Ishikawa (cell line): ENCODE data around the gene KRT80.
A peak's percentile ranks its signal among the peaks of the same experiment; 100 is the strongest.

ENCODE experiments used
- CEBPB ChIP-seq: IDR thresholded peaks from 2 replicates; pipeline ENCODE4 v1.6.1; 2012
- CREB1 ChIP-seq: IDR thresholded peaks from 2 replicates; pipeline ENCODE4 v1.6.1; 2012; ENCODE audit warnings: low read depth
- EGR1 ChIP-seq: IDR thresholded peaks from 2 replicates; pipeline ENCODE4 v1.6.1; 2012
- EP300 ChIP-seq: IDR thresholded peaks from 2 replicates; pipeline ENCODE4 v1.6.1; 2012; ENCODE audit warnings: borderline replicate concordance
- FOXM1 ChIP-seq: IDR thresholded peaks from 2 replicates; pipeline ENCODE4 v1.6.1; 2012; ENCODE audit warnings: low read depth, borderline replicate concordance
- NFIC ChIP-seq: IDR thresholded peaks from 2 replicates; pipeline ENCODE4 v1.6.1; 2012
- RAD21 ChIP-seq: IDR thresholded peaks from 2 replicates; pipeline ENCODE4 v1.6.1; 2012; ENCODE audit warnings: low read depth
- TAF1 ChIP-seq: IDR thresholded peaks from 2 replicates; pipeline ENCODE4 v1.6.1; 2012; ENCODE audit warnings: low read depth, mild to moderate bottlenecking
- TCF12 ChIP-seq: IDR thresholded peaks from 2 replicates; pipeline ENCODE4 v1.6.1; 2012; ENCODE audit warnings: low read depth
- TEAD4 ChIP-seq: IDR thresholded peaks from 2 replicates; pipeline ENCODE4 v1.6.1; 2012
- YY1 ChIP-seq: IDR thresholded peaks from 2 replicates; pipeline ENCODE4 v1.6.1; 2012; ENCODE audit warnings: low read depth
- ZBTB7A ChIP-seq: IDR thresholded peaks from 2 replicates; pipeline ENCODE4 v1.6.1; 2012; ENCODE audit warnings: low read depth
- TF ChIP-seq, protein P1 (sequence below): IDR thresholded peaks from 2 replicates; pipeline ENCODE4 v1.6.1; 2012
- TF ChIP-seq, protein P2 (sequence below): IDR thresholded peaks from 2 replicates; pipeline ENCODE4 v1.6.1; 2012; ENCODE audit warnings: low read depth, mild to moderate bottlenecking
- TF ChIP-seq, protein P3 (sequence below): IDR thresholded peaks from 2 replicates; pipeline ENCODE4 v1.6.1; 2012

The KRT80 gene

GRCh38 chr12:52162981-52163380, 28.8 kb downstream of the KRT80 start:
- TF ChIP-seq YY1 = no peak
- TF ChIP-seq, protein P1, sequence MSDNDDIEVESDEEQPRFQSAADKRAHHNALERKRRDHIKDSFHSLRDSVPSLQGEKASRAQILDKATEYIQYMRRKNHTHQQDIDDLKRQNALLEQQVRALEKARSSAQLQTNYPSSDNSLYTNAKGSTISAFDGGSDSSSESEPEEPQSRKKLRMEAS = no peak
- TF ChIP-seq TEAD4 = no peak
- no peak for TF ChIP-seq FOXM1
- TF ChIP-seq, protein P2, sequence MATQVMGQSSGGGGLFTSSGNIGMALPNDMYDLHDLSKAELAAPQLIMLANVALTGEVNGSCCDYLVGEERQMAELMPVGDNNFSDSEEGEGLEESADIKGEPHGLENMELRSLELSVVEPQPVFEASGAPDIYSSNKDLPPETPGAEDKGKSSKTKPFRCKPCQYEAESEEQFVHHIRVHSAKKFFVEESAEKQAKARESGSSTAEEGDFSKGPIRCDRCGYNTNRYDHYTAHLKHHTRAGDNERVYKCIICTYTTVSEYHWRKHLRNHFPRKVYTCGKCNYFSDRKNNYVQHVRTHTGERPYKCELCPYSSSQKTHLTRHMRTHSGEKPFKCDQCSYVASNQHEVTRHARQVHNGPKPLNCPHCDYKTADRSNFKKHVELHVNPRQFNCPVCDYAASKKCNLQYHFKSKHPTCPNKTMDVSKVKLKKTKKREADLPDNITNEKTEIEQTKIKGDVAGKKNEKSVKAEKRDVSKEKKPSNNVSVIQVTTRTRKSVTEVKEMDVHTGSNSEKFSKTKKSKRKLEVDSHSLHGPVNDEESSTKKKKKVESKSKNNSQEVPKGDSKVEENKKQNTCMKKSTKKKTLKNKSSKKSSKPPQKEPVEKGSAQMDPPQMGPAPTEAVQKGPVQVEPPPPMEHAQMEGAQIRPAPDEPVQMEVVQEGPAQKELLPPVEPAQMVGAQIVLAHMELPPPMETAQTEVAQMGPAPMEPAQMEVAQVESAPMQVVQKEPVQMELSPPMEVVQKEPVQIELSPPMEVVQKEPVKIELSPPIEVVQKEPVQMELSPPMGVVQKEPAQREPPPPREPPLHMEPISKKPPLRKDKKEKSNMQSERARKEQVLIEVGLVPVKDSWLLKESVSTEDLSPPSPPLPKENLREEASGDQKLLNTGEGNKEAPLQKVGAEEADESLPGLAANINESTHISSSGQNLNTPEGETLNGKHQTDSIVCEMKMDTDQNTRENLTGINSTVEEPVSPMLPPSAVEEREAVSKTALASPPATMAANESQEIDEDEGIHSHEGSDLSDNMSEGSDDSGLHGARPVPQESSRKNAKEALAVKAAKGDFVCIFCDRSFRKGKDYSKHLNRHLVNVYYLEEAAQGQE = no peak

DNA sequence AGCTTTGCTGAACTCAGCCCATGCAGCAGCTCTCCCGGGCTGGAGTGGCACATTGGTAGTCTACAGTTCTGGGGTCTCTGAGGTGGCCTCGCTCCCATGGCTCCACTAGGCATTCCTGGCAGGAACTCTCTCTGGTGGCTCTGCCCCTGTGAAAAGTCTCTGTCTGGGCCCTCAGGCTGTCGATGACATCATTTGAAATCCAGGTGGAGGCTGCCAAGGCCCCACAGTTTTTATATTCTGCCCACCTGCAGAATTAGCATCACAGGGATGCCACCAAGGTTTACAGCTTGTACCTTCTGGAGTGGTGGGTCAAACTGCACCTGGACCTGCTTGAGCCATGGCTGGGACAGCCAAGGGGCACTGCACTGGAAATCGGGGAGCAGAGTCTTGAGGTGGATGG, 31.6 kb downstream of the KRT80 start:
- no peak for TF ChIP-seq EP300
- TF ChIP-seq FOXM1 = no peak
- no peak for TF ChIP-seq YY1
- TF ChIP-seq ZBTB7A = no peak
- no peak for TF ChIP-seq TCF12
- no peak for TF ChIP-seq EGR1

DNA sequence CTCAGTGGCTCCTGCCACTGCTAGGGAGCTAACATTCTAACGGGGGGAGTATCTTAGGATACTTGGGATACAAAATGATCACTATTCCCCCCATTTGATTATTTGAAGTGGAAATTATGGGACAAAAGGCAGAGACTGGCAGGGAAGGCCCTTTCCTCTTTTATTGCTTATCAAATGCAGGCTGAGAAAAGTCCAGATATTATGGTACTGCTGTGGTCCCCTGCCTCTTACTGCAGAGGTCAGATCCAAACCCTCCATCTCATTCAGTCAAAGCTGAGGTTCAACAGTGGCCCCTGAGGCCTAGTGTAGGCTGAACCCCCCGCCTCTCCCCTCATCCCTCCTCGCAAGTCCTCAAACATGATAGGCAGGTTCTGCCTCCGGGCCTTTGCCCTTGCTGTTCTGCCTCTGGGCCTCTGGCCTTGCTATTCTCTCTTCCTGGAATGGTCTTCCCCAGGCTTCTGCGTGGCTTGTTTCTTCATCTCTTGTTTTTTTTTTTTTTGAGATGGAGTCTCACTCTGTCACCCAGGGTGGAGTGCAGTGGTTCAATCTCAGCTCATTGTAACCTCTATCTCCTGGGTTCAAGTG, 34.2 kb downstream of the KRT80 start:
- no peak for TF ChIP-seq YY1
- TF ChIP-seq RAD21 = no peak
- TF ChIP-seq NFIC = no peak
- no peak for TF ChIP-seq TAF1
- no peak for TF ChIP-seq TEAD4

DNA sequence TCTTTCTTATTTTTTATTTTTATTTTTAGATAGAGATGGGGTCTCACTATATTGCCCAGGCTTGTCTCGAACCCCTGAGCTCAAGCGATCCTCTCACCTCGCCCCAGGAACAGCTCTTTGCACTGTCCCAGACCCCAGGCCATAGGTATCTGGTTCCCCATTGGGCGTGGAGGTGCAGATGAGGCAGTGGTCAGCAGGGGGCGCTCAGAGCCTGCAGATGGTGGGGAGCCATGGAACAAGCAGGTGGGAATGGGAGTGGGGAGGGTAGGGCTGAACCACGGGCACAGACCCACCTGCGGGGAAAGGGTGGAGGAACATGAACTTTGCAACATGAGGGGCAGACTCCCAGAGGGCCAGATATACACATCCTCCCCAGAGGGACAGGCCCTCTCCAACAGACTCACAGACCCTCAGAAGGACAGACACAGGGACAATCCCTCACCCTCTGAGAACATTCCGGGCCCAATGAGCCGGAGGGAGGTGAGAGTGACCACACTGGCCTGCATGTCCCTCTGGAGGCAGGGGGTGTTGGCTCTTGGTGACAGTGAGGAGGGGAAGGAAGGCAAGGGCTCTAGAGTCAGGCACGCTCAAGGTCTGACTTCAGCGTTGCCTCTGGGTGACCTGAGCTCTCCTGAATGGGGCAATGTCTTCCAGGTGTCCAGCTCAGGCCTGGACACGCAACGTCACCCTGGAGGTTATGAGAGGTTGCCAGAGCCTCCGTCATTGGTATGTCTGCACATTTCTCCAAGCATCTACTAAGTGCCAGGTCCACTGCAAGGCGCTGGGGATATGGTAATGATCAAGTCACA, 34.9 kb downstream of the KRT80 start:
- TF ChIP-seq TEAD4 (no peak), ZBTB7A (peak; percentile 91; the same call in 1 of the 2 replicates), RAD21 (peak; percentile 100), YY1 (peak; percentile 70; the same call in 1 of the 2 replicates), TCF12 (peak; percentile 50; the same call in 1 of the 2 replicates), NFIC (no peak)

DNA sequence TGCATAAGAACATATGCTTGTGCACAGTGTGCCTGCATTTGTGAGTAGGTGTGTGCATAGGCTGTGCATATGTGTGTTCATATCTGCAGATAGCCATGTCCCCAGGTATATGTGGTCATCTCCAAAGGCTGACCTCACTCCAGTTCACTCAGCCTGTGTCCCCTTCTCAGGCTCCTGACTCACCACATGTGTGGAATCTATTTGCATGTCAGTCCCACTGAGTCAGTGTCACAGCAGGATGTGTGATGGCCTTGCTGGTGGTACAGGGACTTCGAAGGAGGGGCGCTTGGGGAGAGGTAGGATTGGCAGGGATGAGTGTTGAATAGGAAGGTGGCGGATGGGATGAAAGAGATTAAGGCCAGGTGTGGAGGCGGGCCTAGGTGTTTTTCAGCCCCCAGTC, 35.5 kb downstream of the KRT80 start:
- TF ChIP-seq CEBPB = no peak
- TF ChIP-seq, protein P1 = no peak
- no peak for TF ChIP-seq EGR1
- TF ChIP-seq EP300 = 0 out of 2 replicates have a peak, but pooled peaks have one; percentile 9

- no peak for TF ChIP-seq TAF1
- TF ChIP-seq, protein P1 = 0 out of 2 replicates have a peak, but pooled peaks have one; percentile 6
Observed at GRCh38 chr12:52155048-52155868, 36.6 kb downstream of the KRT80 start.

- TF ChIP-seq, protein P2 = no peak
- TF ChIP-seq, protein P3, sequence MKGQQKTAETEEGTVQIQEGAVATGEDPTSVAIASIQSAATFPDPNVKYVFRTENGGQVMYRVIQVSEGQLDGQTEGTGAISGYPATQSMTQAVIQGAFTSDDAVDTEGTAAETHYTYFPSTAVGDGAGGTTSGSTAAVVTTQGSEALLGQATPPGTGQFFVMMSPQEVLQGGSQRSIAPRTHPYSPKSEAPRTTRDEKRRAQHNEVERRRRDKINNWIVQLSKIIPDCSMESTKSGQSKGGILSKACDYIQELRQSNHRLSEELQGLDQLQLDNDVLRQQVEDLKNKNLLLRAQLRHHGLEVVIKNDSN = no peak
- TF ChIP-seq ZBTB7A = no peak
- no peak for TF ChIP-seq TCF12
- TF ChIP-seq NFIC = no peak
- no peak for TF ChIP-seq EP300
- no peak for TF ChIP-seq CEBPB
- TF ChIP-seq CREB1 = no peak
- no peak for TF ChIP-seq YY1
- no peak for TF ChIP-seq EGR1
- TF ChIP-seq TEAD4 = no peak
Observed at GRCh38 chr12:52152905-52153317, 38.9 kb downstream of the KRT80 start.
